Upper lobe of left lung (tissue), 4 donors: ENCODE measurements around the gene GPC5.

Source experiments
- CTCF ChIP-seq, 6 experiments: fragments of 450-650 bp in 4 of 6; fragments of 200-600 bp in 2 of 6; sonication (generic) in 2 of 6; IDR thresholded peaks; one replicate each; pipeline ENCODE4 v1.5.1; 2016 to 2019; ENCODE audit warnings: antibody characterized with exemption in 6 of 6
- EP300 ChIP-seq, 4 donors: sonication (generic); formaldehyde crosslinking; IDR thresholded peaks; one replicate each; pipeline ENCODE4 v1.5.1; 2017; ENCODE audit warnings: antibody characterized with exemption in 4 of 4, control low read depth in 2 of 4
- POLR2A ChIP-seq, 4 donors: fragments of 450-650 bp; IDR thresholded peaks; one replicate each; pipeline ENCODE4 v1.5.1; 2016 to 2017; ENCODE audit warnings: antibody characterized with exemption in 4 of 4, mild to moderate bottlenecking in 2 of 4
- POLR2AphosphoS5 ChIP-seq, 2 donors: sonication (generic); formaldehyde crosslinking; IDR thresholded peaks; one replicate each; pipeline ENCODE4 v1.5.1; 2017; ENCODE audit warnings: antibody characterized with exemption in 2 of 2

- TF ChIP-seq CTCF (IDR thresholded peaks at IDR 0.05), result no peak
- TF ChIP-seq POLR2AphosphoS5 (IDR thresholded peaks at IDR 0.05), result no peak
- TF ChIP-seq POLR2A (IDR thresholded peaks at IDR 0.05), result no peak
- TF ChIP-seq EP300 (IDR thresholded peaks at IDR 0.05), result no peak
Measured at GRCh38 chr13:91540158-91540736, 141.8 kb downstream of the GPC5 start.
